Measurements from ENCODE around the gene VAV2.

- TF ChIP-seq POLR2A (IDR thresholded peaks at IDR 0.05; ENCODE audit: low read depth), result no peak
- no peak for TF ChIP-seq CTCF (IDR thresholded peaks at IDR 0.05)
Observed at GRCh38 chr9:133948561-133949485, 43.3 kb downstream of the VAV2 start.

Measured in esophagus muscularis mucosa (tissue), 3 donors.